Liver (tissue), 3 donors: Measurements from ENCODE around the gene PALB2.

Experiments used
- FOXA2 ChIP-seq: IDR thresholded peaks from 2 replicates; pipeline ENCODE4 v1.6.1; 2016; ENCODE audit warnings: antibody characterized with exemption
- GABPA ChIP-seq, 2 donors: IDR thresholded peaks in 1 of 2; conservative IDR thresholded peaks in 1 of 2; 2 replicates each; pipeline ENCODE4 v1.6.1; 2016; ENCODE audit warnings: antibody characterized with exemption in 2 of 2, mild to moderate bottlenecking in 1 of 2, moderate library complexity in 1 of 2
- HNF4A ChIP-seq, 2 donors: conservative IDR thresholded peaks; 2 replicates each; pipeline ENCODE4 v1.6.1; 2016; ENCODE audit warnings: antibody characterized with exemption in 2 of 2, mild to moderate bottlenecking in 2 of 2
- RAD21 ChIP-seq, 2 donors: IDR thresholded peaks; 2 replicates each; pipeline ENCODE4 v1.6.1; 2016; ENCODE audit warnings: antibody characterized with exemption in 2 of 2, mild to moderate bottlenecking in 2 of 2
- REST ChIP-seq: IDR thresholded peaks from 2 replicates; pipeline ENCODE4 v1.6.1; 2016; ENCODE audit warnings: antibody characterized with exemption, mild to moderate bottlenecking
- RXRA ChIP-seq, 2 donors: IDR thresholded peaks; 2 replicates each; pipeline ENCODE4 v1.6.1; 2017 to 2018; ENCODE audit warnings: antibody characterized with exemption in 2 of 2, mild to moderate bottlenecking in 1 of 2
- SP1 ChIP-seq: IDR thresholded peaks from 2 replicates; pipeline ENCODE4 v1.6.1; 2018; ENCODE audit warnings: antibody characterized with exemption, mild to moderate bottlenecking
- YY1 ChIP-seq: IDR thresholded peaks from 2 replicates; pipeline ENCODE4 v1.6.1; 2016; ENCODE audit warnings: antibody characterized with exemption, mild to moderate bottlenecking
- TF ChIP-seq, protein P1 (sequence below): fragments of 150-350 bp; IDR thresholded peaks from 2 replicates; pipeline ENCODE4 v1.5.1; 2017; ENCODE audit warnings: improper control_type of control experiment, low read depth, low read length; ENCODE audit not compliant: missing input control
- TF ChIP-seq, protein P2 (sequence below): IDR thresholded peaks from 2 replicates; pipeline ENCODE4 v1.6.1; 2016; ENCODE audit warnings: antibody characterized with exemption
- TF ChIP-seq, protein P3 (sequence below): IDR thresholded peaks from 2 replicates; pipeline ENCODE4 v1.6.1; 2016; ENCODE audit warnings: antibody characterized with exemption
- TF ChIP-seq, protein P4 (sequence below): IDR thresholded peaks from 2 replicates; pipeline ENCODE4 v1.6.1; 2016; ENCODE audit warnings: antibody characterized with exemption
- donor health status: healthy.
- donor health status: healthy.

- TF ChIP-seq, protein P1, sequence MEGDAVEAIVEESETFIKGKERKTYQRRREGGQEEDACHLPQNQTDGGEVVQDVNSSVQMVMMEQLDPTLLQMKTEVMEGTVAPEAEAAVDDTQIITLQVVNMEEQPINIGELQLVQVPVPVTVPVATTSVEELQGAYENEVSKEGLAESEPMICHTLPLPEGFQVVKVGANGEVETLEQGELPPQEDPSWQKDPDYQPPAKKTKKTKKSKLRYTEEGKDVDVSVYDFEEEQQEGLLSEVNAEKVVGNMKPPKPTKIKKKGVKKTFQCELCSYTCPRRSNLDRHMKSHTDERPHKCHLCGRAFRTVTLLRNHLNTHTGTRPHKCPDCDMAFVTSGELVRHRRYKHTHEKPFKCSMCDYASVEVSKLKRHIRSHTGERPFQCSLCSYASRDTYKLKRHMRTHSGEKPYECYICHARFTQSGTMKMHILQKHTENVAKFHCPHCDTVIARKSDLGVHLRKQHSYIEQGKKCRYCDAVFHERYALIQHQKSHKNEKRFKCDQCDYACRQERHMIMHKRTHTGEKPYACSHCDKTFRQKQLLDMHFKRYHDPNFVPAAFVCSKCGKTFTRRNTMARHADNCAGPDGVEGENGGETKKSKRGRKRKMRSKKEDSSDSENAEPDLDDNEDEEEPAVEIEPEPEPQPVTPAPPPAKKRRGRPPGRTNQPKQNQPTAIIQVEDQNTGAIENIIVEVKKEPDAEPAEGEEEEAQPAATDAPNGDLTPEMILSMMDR = no peak
- TF ChIP-seq REST = no peak
- TF ChIP-seq GABPA (IDR thresholded peaks at IDR 0.05 in 1 of 2, conservative IDR thresholded peaks at IDR 0.05 in 1 of 2) = no peak
- TF ChIP-seq, protein P2, sequence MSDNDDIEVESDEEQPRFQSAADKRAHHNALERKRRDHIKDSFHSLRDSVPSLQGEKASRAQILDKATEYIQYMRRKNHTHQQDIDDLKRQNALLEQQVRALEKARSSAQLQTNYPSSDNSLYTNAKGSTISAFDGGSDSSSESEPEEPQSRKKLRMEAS = no peak
- TF ChIP-seq YY1 = no peak
- no peak for TF ChIP-seq RAD21 (IDR thresholded peaks at IDR 0.05)
- TF ChIP-seq, protein P3, sequence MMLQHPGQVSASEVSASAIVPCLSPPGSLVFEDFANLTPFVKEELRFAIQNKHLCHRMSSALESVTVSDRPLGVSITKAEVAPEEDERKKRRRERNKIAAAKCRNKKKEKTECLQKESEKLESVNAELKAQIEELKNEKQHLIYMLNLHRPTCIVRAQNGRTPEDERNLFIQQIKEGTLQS = no peak
- no peak for TF ChIP-seq RXRA (IDR thresholded peaks at IDR 0.05)
- TF ChIP-seq, protein P4, sequence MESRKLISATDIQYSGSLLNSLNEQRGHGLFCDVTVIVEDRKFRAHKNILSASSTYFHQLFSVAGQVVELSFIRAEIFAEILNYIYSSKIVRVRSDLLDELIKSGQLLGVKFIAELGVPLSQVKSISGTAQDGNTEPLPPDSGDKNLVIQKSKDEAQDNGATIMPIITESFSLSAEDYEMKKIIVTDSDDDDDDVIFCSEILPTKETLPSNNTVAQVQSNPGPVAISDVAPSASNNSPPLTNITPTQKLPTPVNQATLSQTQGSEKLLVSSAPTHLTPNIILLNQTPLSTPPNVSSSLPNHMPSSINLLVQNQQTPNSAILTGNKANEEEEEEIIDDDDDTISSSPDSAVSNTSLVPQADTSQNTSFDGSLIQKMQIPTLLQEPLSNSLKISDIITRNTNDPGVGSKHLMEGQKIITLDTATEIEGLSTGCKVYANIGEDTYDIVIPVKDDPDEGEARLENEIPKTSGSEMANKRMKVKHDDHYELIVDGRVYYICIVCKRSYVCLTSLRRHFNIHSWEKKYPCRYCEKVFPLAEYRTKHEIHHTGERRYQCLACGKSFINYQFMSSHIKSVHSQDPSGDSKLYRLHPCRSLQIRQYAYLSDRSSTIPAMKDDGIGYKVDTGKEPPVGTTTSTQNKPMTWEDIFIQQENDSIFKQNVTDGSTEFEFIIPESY = no peak
- no peak for TF ChIP-seq FOXA2
- no peak for TF ChIP-seq SP1
- no peak for TF ChIP-seq HNF4A (conservative IDR thresholded peaks at IDR 0.05)
Measured at GRCh38 chr16:23629516-23629915, 11.6 kb downstream of the PALB2 start.
